HG02763 (cell line): ENCODE measurements around the gene ADD3.

Experiments
- ATAC-seq: cut with Tn5 transposase; IDR thresholded peaks from one replicate; pipeline ENCODE4 v1.9.1; 2021; ENCODE audit warnings: mild to moderate bottlenecking, moderate library complexity; ENCODE audit not compliant: unreplicated experiment

ADD3 gene

DNA sequence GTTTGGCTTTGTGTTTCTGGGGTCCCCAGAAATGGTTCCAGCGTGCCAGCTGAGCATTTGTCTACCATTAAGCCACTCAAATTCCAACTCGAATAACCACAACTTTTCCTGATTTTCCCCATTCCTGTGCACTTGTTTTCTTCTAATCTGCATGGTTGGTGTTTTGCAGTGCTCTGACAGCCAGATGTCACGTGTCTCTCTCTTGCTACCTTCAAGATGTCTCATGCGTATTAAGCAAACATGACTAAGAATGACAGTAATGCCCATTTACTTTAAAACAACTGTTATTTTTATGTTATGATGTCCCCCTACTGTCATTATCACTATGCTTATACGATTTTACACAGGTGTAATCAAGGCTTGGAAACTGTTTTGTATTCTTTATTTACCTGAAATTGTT, 164.4 kb downstream of the ADD3 start:
- no peak for ATAC-seq

DNA sequence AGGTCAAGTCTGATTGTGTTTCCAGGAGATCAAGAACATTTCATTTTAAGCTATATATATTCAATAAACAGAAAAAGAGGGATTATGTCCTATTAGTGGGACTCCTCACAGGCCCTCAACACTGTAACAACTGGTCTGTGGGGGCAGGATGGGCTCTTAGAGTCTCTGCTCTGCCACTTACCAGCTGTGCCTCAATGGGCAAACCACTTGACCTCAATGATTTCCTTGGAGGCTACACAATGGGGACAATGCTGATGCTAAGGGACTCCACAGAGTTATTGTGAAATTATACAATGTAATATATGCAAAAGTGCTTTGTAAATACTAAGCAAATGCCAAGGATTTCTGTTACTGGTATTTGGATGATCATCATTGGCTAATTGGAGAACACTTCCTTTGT, 166.4 kb downstream of the ADD3 start:
- ATAC-seq, result no peak

DNA sequence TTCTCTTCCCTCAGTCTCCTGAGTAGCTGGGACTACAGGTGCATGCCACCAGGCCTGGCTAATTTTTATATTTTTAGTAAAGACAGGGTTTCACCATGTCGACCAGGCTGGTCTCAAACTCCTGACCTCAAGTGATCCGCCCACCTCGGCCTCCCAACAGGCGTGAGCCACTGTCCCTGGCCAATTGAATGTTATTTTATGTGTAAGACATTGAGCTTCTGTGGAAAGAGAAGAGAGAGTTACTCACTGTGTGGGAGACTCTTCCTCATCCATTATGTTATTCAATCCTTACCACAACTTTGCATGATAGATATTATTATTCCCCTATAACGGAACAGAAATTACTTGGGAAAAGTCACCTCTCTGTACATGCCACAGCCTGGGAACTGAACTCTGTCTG, 167.0 kb downstream of the ADD3 start:
- ATAC-seq, result no peak

DNA sequence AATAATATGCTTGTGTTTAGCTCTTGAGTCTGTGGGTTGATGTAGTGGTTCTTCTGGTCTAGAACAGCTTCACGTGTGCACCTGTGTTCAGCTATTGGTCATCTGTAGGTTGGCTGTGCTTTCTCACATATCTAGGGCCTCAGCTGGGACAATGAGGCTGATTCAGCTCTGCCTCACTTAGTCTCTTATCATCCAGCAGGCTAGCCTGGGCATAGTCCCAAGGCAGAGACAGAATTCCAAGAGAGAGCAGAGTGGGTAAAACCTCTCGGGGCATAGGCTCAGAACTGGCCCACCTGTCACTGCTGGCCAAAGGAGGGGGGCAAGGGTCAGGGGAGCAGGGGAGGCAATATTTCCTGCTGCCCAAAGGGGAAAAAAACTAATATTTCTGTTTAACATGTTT, 167.6 kb downstream of the ADD3 start:
- ATAC-seq, result no peak

DNA sequence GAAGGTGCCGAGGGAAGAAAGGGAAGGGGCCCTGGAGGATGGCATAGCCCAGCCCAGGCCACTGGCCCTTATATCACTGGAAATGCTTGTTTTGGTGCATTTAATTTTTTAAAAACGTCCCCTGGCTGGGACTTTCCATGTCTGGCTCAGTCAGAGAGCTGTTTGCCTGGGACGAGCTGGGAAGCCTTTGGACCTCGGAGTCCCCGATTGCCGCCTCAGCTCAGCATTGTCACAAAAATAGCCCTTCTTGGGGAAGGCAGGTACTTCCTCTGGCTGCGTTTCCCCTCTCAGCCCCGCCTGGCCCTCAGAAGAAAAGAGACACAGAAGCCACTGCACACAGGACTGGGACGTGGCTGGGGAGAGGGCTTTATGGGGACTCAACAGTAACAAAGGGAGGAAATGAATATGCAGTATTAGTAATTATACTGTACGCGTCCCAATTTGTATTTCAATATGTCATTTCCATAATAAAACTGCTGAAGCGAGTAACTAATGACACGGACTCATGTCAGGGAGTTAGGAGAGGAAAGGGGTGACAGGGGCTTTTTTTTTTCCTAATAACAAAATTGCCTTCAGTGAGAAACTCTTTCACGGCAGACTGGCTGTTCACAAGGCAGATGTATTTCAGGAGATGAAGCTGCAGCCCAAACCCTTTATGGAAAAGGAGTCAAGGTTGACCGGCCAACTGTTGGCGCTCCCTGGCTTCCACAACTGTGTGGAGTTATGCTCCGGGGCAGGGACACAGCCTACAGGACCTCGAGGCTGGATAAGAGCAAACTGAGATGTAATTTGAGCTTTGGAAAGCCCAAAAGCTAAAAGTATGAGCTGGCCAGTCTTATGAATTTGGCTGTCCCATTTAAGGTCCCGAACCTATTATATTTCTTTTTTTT, 168.6 kb downstream of the ADD3 start:
- no peak for ATAC-seq

DNA sequence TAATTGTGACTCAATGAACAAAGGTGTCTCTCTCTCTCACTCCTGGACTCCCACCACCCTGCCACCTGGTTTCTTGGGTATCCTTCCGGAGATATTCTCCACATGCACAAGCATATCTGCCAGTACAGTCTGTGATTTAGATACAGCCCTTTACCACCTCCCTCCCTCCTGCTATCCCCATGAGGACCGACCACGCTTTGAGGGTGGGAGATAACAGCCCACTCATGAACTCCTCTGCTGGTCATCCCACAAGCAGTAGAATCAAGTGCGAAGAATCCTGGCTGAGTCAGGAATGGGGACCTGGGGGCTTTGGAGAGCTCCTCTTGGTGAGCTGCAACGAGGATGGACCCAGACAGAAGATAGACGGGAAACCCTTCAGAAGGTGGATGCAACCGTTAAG, 171.4 kb downstream of the ADD3 start:
- ATAC-seq, result no peak

DNA sequence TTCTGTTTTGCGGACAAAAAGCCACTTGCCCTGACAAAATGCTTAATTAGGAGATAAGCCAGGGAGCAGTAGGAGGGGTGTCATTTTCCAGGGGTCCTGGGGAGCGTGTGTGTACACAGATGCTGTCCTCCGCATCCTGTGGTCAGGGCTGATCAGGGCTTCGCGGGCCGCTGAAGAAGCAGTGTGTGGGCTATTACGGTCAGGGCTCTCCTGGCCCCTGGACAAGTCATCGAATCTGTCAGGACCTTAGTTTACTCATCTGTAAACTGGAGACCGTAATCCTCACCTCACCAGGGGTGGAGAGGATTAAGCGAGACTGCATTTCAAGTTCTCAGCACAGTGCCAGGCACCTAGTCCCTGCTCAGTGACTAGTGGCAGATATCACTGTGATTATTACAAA, 173.7 kb downstream of the ADD3 start:
- no peak for ATAC-seq

DNA sequence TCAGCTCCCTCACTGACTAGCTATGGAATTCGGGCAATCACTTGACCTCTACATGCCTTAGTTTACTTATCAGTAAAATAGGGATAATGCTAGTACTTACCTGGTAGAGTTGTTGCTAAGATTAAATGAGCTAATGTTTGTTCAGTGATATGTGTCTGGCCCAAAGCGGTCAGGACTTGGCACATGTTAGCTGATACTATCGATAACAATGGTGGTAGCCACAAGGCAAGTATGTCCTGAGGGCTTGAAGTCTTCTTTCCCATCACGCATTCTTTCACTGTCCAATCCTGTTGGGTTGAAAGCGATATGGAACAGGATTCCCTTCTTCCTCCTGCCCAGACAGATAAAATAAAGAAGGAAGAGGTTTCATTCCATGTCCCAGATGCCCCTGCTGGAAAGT, 174.1 kb downstream of the ADD3 start:
- ATAC-seq, result no peak

DNA sequence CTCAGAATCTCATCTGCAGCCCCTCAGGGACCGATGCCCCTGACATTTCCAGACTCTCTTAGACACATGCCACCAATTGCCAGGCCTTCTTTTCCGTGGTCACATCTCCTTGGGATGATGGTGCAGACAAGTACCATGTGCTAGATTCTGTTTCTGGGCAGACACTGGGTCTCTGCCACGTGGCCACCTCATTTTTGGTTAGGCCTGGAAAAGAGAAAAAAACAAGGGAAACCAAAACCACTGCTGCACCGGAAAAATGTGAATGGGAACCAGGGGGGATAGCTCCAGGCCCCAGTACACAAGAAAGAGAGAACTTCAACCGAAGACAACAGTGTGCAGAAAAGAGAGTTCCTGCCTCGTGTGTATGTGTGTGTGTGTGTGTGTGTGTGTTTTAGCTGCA, 176.6 kb downstream of the ADD3 start:
- no peak for ATAC-seq
